ENCODE results near the gene ANKRD28. TPM values are rescaled to one million over a fixed set of nuclear protein-coding genes. Genes with fewer than 3 reads are reported as not detected.

ANKRD28 gene
- total and polyA plus RNA-seq, 2 of the 8 experiments (the other 6 are each of a cell fraction or from before 2014, with no cell fraction given) = 39.1 to 61.7 TPM

DNA sequence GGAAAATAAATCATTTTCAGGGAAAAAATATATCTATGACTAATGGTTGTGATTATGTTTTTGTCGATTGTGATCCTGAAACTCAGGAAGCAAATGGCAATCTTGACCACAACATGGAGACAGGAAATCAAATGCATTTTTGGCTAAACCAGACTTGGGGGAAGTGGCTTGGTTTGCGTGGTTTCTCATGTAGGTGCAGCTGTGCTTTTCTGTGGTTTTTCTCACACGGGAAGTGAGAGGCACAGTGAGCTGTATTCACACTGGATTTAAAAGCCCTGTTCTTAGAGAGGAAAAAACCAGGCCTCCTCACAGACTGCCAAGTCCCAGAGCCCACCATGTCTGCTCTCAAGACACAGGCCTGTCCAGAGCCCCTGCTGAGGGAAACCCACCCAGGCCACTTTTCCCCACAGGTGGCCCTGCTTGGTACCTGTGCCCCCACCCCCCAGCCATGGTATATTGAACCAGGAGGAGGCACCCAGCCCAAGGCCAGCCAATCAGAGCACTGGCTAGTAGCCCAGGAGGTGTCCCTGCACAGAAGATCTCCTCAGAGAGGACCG is 150.1 kb downstream of the ANKRD28 start (continued):
- TF ChIP-seq, protein P1, sequence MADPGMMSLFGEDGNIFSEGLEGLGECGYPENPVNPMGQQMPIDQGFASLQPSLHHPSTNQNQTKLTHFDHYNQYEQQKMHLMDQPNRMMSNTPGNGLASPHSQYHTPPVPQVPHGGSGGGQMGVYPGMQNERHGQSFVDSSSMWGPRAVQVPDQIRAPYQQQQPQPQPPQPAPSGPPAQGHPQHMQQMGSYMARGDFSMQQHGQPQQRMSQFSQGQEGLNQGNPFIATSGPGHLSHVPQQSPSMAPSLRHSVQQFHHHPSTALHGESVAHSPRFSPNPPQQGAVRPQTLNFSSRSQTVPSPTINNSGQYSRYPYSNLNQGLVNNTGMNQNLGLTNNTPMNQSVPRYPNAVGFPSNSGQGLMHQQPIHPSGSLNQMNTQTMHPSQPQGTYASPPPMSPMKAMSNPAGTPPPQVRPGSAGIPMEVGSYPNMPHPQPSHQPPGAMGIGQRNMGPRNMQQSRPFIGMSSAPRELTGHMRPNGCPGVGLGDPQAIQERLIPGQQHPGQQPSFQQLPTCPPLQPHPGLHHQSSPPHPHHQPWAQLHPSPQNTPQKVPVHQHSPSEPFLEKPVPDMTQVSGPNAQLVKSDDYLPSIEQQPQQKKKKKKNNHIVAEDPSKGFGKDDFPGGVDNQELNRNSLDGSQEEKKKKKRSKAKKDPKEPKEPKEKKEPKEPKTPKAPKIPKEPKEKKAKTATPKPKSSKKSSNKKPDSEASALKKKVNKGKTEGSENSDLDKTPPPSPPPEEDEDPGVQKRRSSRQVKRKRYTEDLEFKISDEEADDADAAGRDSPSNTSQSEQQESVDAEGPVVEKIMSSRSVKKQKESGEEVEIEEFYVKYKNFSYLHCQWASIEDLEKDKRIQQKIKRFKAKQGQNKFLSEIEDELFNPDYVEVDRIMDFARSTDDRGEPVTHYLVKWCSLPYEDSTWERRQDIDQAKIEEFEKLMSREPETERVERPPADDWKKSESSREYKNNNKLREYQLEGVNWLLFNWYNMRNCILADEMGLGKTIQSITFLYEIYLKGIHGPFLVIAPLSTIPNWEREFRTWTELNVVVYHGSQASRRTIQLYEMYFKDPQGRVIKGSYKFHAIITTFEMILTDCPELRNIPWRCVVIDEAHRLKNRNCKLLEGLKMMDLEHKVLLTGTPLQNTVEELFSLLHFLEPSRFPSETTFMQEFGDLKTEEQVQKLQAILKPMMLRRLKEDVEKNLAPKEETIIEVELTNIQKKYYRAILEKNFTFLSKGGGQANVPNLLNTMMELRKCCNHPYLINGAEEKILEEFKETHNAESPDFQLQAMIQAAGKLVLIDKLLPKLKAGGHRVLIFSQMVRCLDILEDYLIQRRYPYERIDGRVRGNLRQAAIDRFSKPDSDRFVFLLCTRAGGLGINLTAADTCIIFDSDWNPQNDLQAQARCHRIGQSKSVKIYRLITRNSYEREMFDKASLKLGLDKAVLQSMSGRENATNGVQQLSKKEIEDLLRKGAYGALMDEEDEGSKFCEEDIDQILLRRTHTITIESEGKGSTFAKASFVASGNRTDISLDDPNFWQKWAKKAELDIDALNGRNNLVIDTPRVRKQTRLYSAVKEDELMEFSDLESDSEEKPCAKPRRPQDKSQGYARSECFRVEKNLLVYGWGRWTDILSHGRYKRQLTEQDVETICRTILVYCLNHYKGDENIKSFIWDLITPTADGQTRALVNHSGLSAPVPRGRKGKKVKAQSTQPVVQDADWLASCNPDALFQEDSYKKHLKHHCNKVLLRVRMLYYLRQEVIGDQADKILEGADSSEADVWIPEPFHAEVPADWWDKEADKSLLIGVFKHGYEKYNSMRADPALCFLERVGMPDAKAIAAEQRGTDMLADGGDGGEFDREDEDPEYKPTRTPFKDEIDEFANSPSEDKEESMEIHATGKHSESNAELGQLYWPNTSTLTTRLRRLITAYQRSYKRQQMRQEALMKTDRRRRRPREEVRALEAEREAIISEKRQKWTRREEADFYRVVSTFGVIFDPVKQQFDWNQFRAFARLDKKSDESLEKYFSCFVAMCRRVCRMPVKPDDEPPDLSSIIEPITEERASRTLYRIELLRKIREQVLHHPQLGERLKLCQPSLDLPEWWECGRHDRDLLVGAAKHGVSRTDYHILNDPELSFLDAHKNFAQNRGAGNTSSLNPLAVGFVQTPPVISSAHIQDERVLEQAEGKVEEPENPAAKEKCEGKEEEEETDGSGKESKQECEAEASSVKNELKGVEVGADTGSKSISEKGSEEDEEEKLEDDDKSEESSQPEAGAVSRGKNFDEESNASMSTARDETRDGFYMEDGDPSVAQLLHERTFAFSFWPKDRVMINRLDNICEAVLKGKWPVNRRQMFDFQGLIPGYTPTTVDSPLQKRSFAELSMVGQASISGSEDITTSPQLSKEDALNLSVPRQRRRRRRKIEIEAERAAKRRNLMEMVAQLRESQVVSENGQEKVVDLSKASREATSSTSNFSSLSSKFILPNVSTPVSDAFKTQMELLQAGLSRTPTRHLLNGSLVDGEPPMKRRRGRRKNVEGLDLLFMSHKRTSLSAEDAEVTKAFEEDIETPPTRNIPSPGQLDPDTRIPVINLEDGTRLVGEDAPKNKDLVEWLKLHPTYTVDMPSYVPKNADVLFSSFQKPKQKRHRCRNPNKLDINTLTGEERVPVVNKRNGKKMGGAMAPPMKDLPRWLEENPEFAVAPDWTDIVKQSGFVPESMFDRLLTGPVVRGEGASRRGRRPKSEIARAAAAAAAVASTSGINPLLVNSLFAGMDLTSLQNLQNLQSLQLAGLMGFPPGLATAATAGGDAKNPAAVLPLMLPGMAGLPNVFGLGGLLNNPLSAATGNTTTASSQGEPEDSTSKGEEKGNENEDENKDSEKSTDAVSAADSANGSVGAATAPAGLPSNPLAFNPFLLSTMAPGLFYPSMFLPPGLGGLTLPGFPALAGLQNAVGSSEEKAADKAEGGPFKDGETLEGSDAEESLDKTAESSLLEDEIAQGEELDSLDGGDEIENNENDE (IDR thresholded peaks at IDR 0.05; ENCODE audit: insufficient replicate concordance, low read length) = no peak
- TF ChIP-seq CEBPB (IDR thresholded peaks at IDR 0.05; ENCODE audit: low read depth, low read length) (no peak), NANOG (IDR thresholded peaks at IDR 0.05; ENCODE audit: insufficient read depth, low read depth, low read length, poor library complexity, severe bottlenecking) (no peak), RXRA (IDR thresholded peaks at IDR 0.05; ENCODE audit: insufficient read depth, low read depth, low read length) (no peak), TEAD4 (IDR thresholded peaks at IDR 0.05; ENCODE audit: low read depth, low read length) (no peak), RNF2 (IDR thresholded peaks at IDR 0.05; ENCODE audit: borderline replicate concordance, low read depth, low read length, missing control alignments, poor library complexity, severe bottlenecking) (no peak)
- TF ChIP-seq, protein P2, sequence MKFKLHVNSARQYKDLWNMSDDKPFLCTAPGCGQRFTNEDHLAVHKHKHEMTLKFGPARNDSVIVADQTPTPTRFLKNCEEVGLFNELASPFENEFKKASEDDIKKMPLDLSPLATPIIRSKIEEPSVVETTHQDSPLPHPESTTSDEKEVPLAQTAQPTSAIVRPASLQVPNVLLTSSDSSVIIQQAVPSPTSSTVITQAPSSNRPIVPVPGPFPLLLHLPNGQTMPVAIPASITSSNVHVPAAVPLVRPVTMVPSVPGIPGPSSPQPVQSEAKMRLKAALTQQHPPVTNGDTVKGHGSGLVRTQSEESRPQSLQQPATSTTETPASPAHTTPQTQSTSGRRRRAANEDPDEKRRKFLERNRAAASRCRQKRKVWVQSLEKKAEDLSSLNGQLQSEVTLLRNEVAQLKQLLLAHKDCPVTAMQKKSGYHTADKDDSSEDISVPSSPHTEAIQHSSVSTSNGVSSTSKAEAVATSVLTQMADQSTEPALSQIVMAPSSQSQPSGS (IDR thresholded peaks at IDR 0.05; ENCODE audit: low read length) = no peak
